ENCODE measurements around the gene TMBIM6. TPM values are rescaled to one million over a fixed set of nuclear protein-coding genes. Genes with fewer than 3 reads are reported as not detected.

TMBIM6 gene
- polyA plus RNA-seq, 5 donors: 430 to 538 (median 511) TPM

DNA sequence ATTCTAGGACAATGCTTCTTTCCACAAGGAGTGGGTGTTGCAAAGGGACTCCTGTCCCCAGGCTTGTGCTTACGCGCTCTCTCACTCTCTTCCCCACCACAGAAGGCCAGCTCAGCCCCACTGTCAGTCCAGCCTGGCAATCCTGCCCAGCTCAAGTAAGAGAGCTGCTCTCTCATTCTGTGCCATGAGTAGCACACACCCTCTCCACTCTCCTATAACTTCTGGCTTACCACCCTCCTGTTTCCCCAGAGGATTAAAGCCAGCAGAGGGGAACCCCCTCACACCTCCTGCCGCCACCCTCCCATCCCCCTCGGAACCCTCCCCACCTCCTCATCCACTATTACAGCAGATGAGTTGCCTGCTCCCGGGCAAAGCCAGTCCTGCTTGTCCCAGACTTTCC lies 69.8 kb downstream of the TMBIM6 start:
- DNase-seq: no peak

DNA sequence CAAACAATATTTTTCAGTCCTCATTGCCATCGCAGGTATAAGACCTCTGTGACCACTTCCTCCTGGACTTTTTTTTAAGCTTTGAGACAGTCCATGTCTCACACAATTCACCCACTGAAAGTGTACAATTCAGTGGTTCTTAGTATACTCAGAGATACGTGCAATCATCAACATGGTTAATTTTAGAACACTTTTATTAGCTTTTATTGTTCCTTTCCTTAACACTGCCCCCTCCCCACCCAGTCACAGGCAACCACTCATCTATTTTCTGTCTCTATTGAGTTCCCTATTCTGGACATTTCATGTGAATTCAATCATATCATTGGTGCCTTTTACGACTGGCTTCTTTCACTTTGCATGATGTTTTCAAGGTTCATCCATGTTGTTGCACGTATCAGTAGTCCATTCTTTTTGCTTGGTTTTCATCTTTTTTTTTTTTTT lies 70.6 kb downstream of the TMBIM6 start:
- DNase-seq: no peak

DNA sequence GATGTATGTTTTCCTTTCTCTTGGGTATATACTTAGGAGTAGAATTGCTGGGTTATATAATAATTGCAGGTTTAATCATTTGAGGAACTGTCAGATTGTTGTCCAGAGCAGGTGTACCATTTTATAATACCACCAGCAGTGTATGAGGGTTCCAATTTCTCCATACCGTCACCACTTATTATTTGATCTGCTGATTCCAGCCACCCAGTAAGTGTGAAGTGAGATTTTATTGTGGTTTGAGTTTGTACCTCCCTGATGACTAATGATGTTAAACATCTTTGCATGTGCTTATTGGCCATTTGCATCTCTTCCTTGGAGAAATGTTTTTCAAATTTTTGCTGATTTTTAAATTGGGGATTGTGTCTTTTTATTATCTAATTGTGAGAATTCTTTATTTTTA lies 71.8 kb downstream of the TMBIM6 start:
- no peak for DNase-seq

Other genes with a start within 250 kb of the TMBIM6 start
- 1 to 10 TPM; 1.2 to 2.2 (median 1.3) TPM for gene KCNH3, start 202.5 kb upstream of the TMBIM6 start, polyA plus RNA-seq (ENCODE audit: insufficient read depth in 1 of 5, insufficient read length in 5 of 5, low replicate concordance in 1 of 5)
- 10 to 100 TPM; 46.4 to 70.3 (median 50.3) TPM for gene MCRS1, start 173.4 kb upstream of the TMBIM6 start, polyA plus RNA-seq (ENCODE audit: insufficient read depth in 1 of 5, insufficient read length in 5 of 5, low replicate concordance in 1 of 5)
- gene FAM186B, start 135.9 kb upstream of the TMBIM6 start, polyA plus RNA-seq (ENCODE audit: insufficient read depth in 1 of 5, insufficient read length in 5 of 5, low replicate concordance in 1 of 5): 1 to 10 TPM; 1.3 to 3.5 (median 2.5) TPM
- 10 to 100 TPM; 18.1 to 25.3 (median 19.6) TPM for gene PRPF40B, start 118.0 kb upstream of the TMBIM6 start, polyA plus RNA-seq (ENCODE audit: insufficient read depth in 1 of 5, insufficient read length in 5 of 5, low replicate concordance in 1 of 5)
- gene FMNL3, start 34.2 kb upstream of the TMBIM6 start, polyA plus RNA-seq (ENCODE audit: insufficient read depth in 1 of 5, insufficient read length in 5 of 5, low replicate concordance in 1 of 5): 10 to 100 TPM; 50.1 to 64.3 (median 52.5) TPM
- gene NCKAP5L, start 86.9 kb downstream of the TMBIM6 start, polyA plus RNA-seq (ENCODE audit: insufficient read depth in 1 of 5, insufficient read length in 5 of 5, low replicate concordance in 1 of 5): 10 to 100 TPM; 13.4 to 25.7 (median 19.2) TPM
- 1 to 10 TPM; 5.6 to 6.9 (median 6.2) TPM for gene BCDIN3D, start 101.5 kb downstream of the TMBIM6 start, polyA plus RNA-seq (ENCODE audit: insufficient read depth in 1 of 5, insufficient read length in 5 of 5, low replicate concordance in 1 of 5)
- 1 to 10 TPM in 1 of 5 donors, under 1 TPM in 4; 0.14 to 1.3 (median 0.57) TPM for gene FAIM2, start 162.3 kb downstream of the TMBIM6 start, polyA plus RNA-seq (ENCODE audit: insufficient read depth in 1 of 5, insufficient read length in 5 of 5, low replicate concordance in 1 of 5)
- gene AQP2, start 209.2 kb downstream of the TMBIM6 start, polyA plus RNA-seq (ENCODE audit: insufficient read depth in 1 of 5, insufficient read length in 5 of 5, low replicate concordance in 1 of 5): under 1 TPM; 0.11 to 0.58 (median 0.17) TPM
- gene AQP5, start 220.3 kb downstream of the TMBIM6 start, polyA plus RNA-seq (ENCODE audit: insufficient read depth in 1 of 5, insufficient read length in 5 of 5, low replicate concordance in 1 of 5): 10 to 100 TPM in 2 of 5 donors, 1 to 10 TPM in 3; 3.9 to 11.4 (median 8.4) TPM
- under 1 TPM; 0.22 to 0.45 (median 0.29) TPM for gene AQP6, start 231.4 kb downstream of the TMBIM6 start, polyA plus RNA-seq (ENCODE audit: insufficient read depth in 1 of 5, insufficient read length in 5 of 5, low replicate concordance in 1 of 5)

Measured in right lung (tissue), 5 donors.